Eye (tissue), 1 donor: ENCODE data around the gene MIPEP.
"Not testable (repeated sequence)": the region's sequence is repeated elsewhere in the genome, so short reads cannot be mapped to it uniquely, and the experiment has no call there.

ENCODE experiments used
- DNase-seq: peaks from one replicate; pipeline ENCODE4 v3.0.0-alpha.2; 2015

MIPEP gene

DNA sequence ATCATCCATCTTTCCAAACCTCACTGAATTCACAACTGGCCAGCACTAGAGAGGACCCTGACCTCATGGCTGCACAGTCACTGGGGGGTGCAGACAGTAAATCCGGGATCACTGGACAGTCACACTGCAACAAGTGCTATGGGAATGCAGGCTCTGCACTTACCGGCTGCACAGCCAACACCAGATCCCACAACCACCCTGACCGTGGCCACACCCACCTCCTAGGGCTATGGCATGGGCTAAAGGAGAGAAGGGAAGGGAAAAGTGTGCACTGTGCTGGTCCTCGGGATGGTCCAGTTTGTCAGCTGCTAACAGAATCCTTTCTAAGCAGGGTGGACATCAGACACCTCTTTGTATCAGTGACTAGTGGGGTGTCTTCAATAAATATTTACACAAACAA lies 118.2 kb downstream of the MIPEP start:
- DNase-seq = no peak

DNA sequence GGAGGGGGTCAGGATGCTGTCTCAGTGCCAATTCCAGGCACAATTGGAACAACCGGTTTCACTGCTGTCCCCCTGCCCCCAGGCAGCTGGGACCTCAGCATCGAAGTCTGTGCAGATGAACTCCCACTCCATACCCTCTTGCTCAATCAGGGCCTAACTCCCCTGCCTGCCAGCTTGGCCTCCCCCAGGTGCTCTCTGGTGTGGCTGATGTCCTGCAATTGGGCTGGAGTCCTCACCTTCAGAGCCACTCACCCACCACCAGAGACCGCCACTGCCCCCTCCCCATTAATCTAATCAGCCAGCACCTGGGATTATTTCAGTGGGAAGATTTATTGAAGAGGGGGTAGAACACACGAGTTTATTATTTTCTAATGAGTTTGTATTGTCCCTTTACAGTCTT lies 118.8 kb downstream of the MIPEP start:
- no peak for DNase-seq

DNA sequence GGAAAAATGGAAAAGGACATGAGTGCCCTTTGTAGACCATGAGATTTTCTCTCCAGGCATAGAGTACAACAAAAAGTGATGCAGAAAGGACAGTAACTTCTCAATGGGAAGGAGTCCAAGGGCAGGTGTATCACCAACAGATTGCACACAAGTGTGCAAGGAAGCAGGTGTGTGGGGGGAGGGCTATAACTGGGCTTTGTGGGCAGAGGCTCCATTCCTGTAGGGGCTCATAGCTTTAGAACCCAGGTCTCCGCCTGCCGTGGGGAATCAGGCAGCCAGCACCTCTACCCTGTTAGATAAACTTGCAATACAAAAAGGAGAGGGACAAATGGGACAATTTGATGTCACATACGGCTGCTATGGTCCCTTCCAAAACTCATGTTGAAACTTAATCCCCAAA lies 119.8 kb downstream of the MIPEP start:
- no peak for DNase-seq

DNA sequence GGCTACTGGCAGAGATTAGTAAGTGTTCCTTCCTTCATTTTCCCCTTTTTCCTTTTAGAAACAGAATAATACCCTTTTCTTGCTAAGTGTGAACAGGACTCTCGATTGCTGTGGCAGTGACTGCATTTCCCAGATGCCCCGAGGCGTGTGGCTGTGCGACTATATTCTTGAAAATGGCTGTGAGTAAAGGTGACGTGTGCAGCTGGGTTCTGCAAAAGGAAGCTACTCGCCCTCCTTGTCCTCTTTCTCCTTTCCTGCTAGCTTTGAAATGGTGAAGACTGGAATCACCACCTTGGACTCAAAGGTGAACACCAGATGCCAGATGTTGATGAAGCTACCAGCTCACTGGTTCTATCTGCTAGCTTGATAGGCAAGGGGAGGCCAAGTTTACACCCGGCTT lies 121.4 kb downstream of the MIPEP start:
- DNase-seq = no peak

DNA sequence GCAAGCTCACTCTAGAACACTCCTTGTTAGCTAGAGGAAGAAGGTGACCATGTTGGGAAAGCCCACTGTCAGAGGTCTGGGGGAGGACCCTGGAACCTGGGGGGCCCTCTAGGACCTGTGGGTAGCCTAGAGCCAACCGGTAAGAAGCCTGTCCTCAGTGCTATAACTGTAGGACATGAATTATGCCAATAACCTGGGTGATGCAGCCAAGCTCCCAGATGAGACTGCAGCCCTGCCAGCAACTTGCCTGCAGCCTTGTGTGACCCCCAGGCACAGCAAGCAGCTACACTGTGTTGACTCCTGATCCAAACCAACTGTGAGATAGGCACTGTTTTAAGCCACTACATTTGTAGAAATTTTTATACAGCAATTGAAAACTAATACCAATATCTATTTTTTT lies 122.3 kb downstream of the MIPEP start:
- DNase-seq = no peak

DNA sequence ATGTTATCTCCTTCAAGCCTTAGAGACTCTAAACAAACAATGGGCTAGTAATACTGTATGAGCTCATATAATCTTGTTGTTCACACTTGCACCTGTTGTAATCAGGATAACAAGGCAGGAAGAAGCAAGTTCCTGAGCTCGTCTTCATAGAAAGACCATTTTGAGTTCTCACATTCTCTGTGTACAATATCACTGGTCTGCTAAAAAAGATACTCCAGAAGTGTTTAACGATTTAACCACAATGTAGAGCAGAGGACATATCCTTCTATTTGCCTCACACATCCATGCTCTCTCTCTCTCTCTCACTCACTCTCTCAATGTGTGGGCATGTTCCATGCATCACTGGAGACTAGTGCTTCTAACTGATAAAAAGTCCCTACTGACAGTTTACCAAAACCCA lies 122.9 kb downstream of the MIPEP start:
- no peak for DNase-seq

DNA sequence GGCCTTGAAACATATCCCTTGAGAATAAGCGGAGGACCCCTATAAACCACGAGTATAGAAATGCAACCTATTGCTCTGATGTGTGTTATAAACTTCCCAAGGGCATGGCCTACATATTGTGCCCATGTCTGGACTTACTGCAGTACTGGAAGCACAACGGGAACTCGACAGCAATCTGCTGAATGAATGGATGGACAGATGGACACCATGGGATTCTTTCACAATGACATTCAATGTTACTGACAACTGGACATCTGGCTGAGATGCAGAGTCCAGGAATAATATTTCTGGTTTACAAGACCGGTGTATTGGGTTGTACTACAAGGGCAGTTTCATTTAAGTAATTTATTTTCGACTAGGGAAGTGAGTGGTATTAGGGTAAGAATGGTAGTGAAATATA lies 123.7 kb downstream of the MIPEP start:
- no peak for DNase-seq

- DNase-seq = peak; percentile 51
These were observed 125.9 kb downstream of the MIPEP start for GRCh38 chr13:23763318-23763717.

DNA sequence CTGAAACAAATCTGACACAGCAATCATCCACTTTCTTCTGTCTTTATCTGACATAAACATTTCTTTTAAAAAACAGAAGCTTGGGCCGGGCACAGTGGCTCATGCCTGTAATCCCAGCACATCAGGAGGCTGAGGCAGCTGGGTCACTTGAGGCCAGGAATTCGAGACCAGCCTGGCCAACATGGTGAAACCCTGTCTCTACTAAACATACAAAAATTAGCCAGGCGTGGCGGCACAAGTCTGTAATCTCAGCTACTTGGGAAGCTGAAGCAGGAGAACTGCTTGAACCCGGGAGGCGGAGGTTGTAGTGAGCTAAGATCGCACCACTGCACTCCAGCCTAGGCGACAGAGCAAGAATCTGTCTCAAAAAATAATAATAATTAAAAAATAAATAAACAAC lies 127.4 kb downstream of the MIPEP start:
- DNase-seq = not testable (repeated sequence)

DNA sequence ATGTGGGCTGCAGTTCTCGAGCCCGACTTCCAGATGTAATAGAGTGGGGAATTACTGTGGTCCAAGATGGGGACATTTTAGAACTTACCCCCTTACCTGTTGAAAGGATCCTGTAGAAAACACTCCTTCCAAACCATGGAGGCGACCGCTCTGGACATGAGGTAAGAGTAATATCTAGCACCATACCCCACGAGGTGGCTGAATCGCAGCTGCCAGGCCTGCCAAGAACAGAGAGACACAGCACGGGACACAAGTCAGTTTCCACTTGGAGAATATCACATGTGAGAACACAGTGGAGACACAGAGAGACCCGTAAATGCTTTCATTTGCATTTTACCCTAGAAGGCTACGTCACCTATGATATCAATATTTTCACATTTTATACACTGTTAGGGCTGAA lies 129.2 kb downstream of the MIPEP start:
- DNase-seq = no peak

DNA sequence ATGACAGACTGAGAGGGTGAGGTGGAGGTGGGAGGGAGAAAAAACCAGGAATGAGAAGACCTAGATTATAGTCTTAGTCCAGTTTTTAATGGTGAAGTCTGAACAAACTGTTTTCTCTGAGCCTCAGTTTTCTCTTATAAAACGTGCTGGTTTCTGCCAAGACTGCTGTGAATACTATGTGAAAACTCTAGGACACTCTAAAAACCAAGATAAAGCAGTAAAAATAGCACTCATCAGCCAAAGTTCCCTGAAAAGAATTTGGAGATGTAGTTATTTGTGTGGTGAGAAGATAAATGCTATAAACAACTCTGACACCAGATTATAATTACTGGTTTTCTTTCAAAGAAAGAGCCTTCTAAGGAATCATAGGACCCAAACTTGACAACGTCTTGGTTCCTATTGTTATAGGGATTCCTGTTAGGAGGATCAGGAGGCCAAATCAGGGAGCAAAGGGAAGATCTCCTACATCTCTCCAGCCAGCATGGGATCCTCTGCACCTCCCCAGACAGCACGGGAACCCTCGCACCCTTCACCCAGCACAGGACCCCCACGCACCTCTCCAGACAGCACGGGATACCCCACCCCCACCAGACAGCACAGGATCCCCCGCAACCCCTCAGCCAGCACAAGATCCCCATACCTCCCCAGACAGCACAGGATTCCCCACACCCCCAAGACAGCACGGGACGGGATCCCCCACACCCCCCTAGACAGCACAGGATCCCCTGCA lies 130.2 kb downstream of the MIPEP start:
- no peak for DNase-seq

DNA sequence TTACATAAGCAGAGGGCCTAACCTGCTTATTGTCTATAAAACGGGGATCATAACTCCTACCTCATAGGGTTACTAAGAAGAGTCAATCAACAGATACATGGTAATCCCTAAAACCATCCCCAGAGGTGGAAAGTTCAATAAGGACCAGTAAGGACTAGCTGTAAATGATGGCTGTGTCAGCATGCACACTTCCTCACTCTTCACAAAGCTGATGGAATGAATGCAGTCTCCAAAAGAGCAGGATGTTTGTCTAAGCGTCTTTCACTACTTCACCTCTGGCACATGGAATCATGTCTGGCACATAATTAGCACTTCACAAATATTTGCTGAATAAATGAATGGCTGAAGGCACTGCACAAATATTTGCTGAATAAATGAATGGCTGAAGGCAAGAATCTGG lies 134.2 kb downstream of the MIPEP start:
- DNase-seq = no peak

DNA sequence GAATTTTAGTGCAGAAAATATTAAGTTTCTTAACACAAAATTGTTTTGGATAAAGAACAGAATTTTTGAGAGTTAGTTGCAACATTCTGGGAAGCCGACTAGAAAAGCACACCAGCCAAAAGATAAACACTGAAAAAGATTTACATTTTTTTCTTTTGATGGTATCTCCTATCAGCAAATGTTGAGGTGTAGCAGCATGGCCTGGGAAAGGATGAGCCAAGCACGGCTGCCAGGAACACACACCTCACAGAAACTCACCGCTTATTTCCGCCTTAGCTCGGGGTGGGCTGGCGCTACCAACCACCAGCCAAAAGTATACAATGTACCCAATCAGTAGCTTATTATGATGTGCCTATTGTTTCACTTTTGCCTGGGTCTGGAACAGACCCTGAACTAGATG lies 134.7 kb downstream of the MIPEP start:
- no peak for DNase-seq

GRCh38 chr13:23753458-23753857 lies 135.7 kb downstream of the MIPEP start:
- DNase-seq = no peak

DNA sequence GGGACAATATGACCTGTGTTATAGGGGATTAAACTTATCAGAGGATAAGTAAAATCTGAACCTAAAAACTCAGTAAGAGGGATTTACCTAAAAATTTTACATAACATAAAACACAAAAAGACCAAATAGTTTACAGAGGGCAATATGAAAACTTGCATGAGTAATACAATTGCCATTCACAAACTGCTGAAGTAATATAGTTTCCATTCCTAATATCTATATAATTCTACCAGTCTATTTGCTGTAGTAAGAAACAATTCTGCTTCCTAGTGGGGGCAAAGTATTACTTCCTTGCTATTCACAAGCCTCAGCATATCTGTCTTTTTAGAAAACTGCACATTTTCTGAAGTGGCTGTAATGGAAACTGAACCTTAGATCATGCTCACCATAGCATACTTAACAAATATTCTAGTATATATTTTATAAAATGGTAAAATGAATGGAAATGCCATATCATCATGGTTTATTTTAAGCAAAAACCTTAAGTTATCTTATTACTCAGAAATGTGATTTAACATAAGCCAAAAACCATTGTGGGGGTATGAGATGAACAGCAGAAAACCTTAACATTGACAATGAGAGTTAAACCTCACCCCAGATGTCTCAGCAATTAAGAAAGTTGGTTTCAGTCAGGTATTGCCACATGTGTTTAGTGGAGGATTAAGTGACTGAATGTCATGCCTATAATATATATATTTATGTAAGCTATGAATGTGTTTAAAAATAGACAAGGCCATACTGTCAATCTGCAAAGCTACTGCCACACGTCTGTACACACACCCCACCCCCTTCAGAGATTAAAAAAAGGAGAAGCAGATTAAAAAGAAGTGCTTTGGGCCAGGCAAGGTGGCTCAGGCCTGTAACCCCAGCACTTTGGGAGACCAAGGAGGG lies 136.8 kb downstream of the MIPEP start:
- no peak for DNase-seq

- DNase-seq = no peak
These were observed 138.0 kb downstream of the MIPEP start for GRCh38 chr13:23751195-23751594.

GRCh38 chr13:23750383-23751121 lies 138.6 kb downstream of the MIPEP start:
- DNase-seq = no peak

- DNase-seq = no peak
These were observed 139.8 kb downstream of the MIPEP start for GRCh38 chr13:23749288-23749873.

GRCh38 chr13:23748109-23748990 lies 140.8 kb downstream of the MIPEP start:
- DNase-seq = no peak

- DNase-seq = not testable (repeated sequence)
These were observed 143.1 kb downstream of the MIPEP start for GRCh38 chr13:23746141-23746540.

- no peak for DNase-seq
These were observed 144.9 kb downstream of the MIPEP start for GRCh38 chr13:23744315-23744714.
